MCF 10A (cell line): ENCODE data around the gene NKX6-2. TPM values are rescaled to one million over a fixed set of nuclear protein-coding genes. Genes with fewer than 3 reads are reported as not detected.
"Not testable (repeated sequence)": the region's sequence is repeated elsewhere in the genome, so short reads cannot be mapped to it uniquely, and the experiment has no call there.

ENCODE experiments used
- BruUV-seq: library from RNA; stranded (reverse); fragments of 400-500 nt; replicated peaks from 2 replicates; lab custom pipeline; 2021; lab: Mats Ljungman, UMichigan
- CTCF ChIA-PET: fragments of 300-600 bp; sonication (Branson Sonifier 250); formaldehyde crosslinking; extraction: SDS; loops from one replicate; lab custom pipeline; 2021; ENCODE audit warnings: antibody characterized with exemption, inconsistent platforms; lab: Yijun Ruan, JAX
- POLR2A ChIA-PET: fragments of 300-600, 350-650 bp; sonication (Branson Sonifier 250); formaldehyde crosslinking; extraction: SDS; loops from one replicate; lab custom pipeline; 2020; ENCODE audit warnings: antibody characterized with exemption, inconsistent platforms; lab: Yijun Ruan, JAX
- DNase-seq: peaks from one replicate; pipeline ENCODE4 v3.0.0-alpha.2; 2018; ENCODE audit not compliant: unreplicated experiment
- H3K27ac Mint-ChIP-seq: one replicate; pipeline ENCODE4 v1.8.0; 2022; ENCODE audit warnings: mild to moderate bottlenecking, low read depth, mixed read lengths; ENCODE audit not compliant: unreplicated experiment
- H3K27me3 Mint-ChIP-seq: one replicate; pipeline ENCODE4 v1.8.0; 2022; ENCODE audit warnings: mixed read lengths; ENCODE audit not compliant: insufficient read depth, unreplicated experiment
- H3K36me3 Mint-ChIP-seq: one replicate; pipeline ENCODE4 v1.8.0; 2022; ENCODE audit warnings: mild to moderate bottlenecking, moderate library complexity, mixed read lengths; ENCODE audit not compliant: insufficient read depth, unreplicated experiment
- H3K4me1 Mint-ChIP-seq: one replicate; pipeline ENCODE4 v1.8.0; 2022; ENCODE audit warnings: mixed read lengths; ENCODE audit not compliant: insufficient read depth, unreplicated experiment
- H3K4me3 Mint-ChIP-seq: one replicate; pipeline ENCODE4 v1.8.0; 2022; ENCODE audit warnings: mild to moderate bottlenecking, moderate library complexity, mixed read lengths; ENCODE audit not compliant: unreplicated experiment
- H3K9me3 Mint-ChIP-seq: one replicate; pipeline ENCODE4 v1.8.0; 2022; ENCODE audit warnings: mixed read lengths; ENCODE audit not compliant: unreplicated experiment
- CTCF ChIP-seq: fragments of 200-600 bp; IDR thresholded peaks from one replicate; pipeline ENCODE4 v1.8.0; 2022; ENCODE audit warnings: antibody characterized with exemption, mild to moderate bottlenecking; ENCODE audit not compliant: unreplicated experiment
- intact Hi-C: fragments of 100-400 bp; cut with micrococcal nuclease; formaldehyde crosslinking; loops from 2 replicates; pipeline ENCODE4 v1.14.1; 2022
- total RNA-seq: library from RNA; stranded (reverse); gene quantifications from 2 replicates; pipeline ENCODE4 v1.2.3, GENCODE V29; 2022

NKX6-2 gene
- total RNA-seq, 1 experiment from 2014 or later = not detected

GRCh38 chr10:132798876-132799275 is 12.9 kb upstream of the NKX6-2 start:
- intact Hi-C loops = loop anchor here (10.0 kb wide), 1 partner anchor 134 kb away; no protein-coding TSS in a partner anchor
- Mint-ChIP-seq H3K27me3 (no peaks in the 10 kb centered on the region), H3K4me1 (no peaks in the 10 kb centered on the region), H3K27ac (no peak overlapping the region), H3K4me3 (no peak overlapping the region), H3K36me3 (no peaks in the 10 kb centered on the region), H3K9me3 (no peaks in the 10 kb centered on the region)
- CTCF ChIA-PET = interaction anchor here (0.7 kb wide), 1 partner anchor 145 kb away, joined by 3 read pairs; no protein-coding TSS in a partner anchor
- no peak for TF ChIP-seq CTCF
- POLR2A ChIA-PET = no interaction called here
- no TSS peak for BruUV-seq
- no peak for DNase-seq

- intact Hi-C loops = loop anchor here (10.0 kb wide), 1 partner anchor 134 kb away; no protein-coding TSS in a partner anchor
- Mint-ChIP-seq H3K36me3 (no peaks in the 10 kb centered on the region), H3K4me3 (no peak overlapping the region), H3K4me1 (no peaks in the 10 kb centered on the region), H3K9me3 (no peaks in the 10 kb centered on the region), H3K27ac (no peak overlapping the region), H3K27me3 (no peaks in the 10 kb centered on the region)
- no peak for DNase-seq
- ChIA-PET CTCF (interaction anchor here (0.7 kb wide), 1 partner anchor 144 kb away, joined by 3 read pairs; no protein-coding TSS in a partner anchor), POLR2A (no interaction called here)
- BruUV-seq = no TSS peak
- no peak for TF ChIP-seq CTCF
Measured at GRCh38 chr10:132798403-132798802, 12.5 kb upstream of the NKX6-2 start.

GRCh38 chr10:132797986-132798385 is 12.0 kb upstream of the NKX6-2 start:
- intact Hi-C loops = loop anchor here (10.0 kb wide), 1 partner anchor 133 kb away; no protein-coding TSS in a partner anchor
- H3K9me3 Mint-ChIP-seq = not testable (repeated sequence)

GRCh38 chr10:132796846-132797245 is 10.9 kb upstream of the NKX6-2 start:
- Mint-ChIP-seq H3K4me3 (no peak overlapping the region), H3K9me3 (no peaks in the 10 kb centered on the region), H3K36me3 (no peaks in the 10 kb centered on the region), H3K27ac (no peak overlapping the region), H3K4me1 (no peaks in the 10 kb centered on the region), H3K27me3 (no peaks in the 10 kb centered on the region)
- intact Hi-C loops = loop anchor here (10.0 kb wide), 1 partner anchor 132 kb away; no protein-coding TSS in a partner anchor
- ChIA-PET POLR2A (no interaction called here), CTCF (interaction anchor here (0.6 kb wide), 1 partner anchor 23 kb away, joined by 3 read pairs; no protein-coding TSS in a partner anchor)
- DNase-seq = no peak
- BruUV-seq = no TSS peak
- TF ChIP-seq CTCF = no peak

More at GRCh38 chr10:132797986-132798385, 12.0 kb upstream of the NKX6-2 start:
- H3K4me1 Mint-ChIP-seq, BruUV-seq, DNase-seq, CTCF ChIA-PET, POLR2A ChIA-PET, H3K27ac Mint-ChIP-seq, H3K36me3 Mint-ChIP-seq, H3K4me3 Mint-ChIP-seq, H3K27me3 Mint-ChIP-seq: not testable (repeated sequence)
